PC-9 (cell line): ENCODE data around the gene OSBPL2. TPM values are rescaled to one million over a fixed set of nuclear protein-coding genes. Genes with fewer than 3 reads are reported as not detected.

Source experiments
- BruUV-seq: library from RNA; stranded (reverse); fragments of 400-500 nt; replicated peaks from 2 replicates; lab custom pipeline; 2021; lab: Mats Ljungman, UMichigan
- CTCF ChIA-PET: fragments of 300-600 bp; sonication (Branson Sonifier 250); formaldehyde crosslinking; loops from one replicate; lab custom pipeline; 2022; ENCODE audit warnings: antibody characterized with exemption; lab: Charles Lee
- POLR2A ChIA-PET: fragments of 300-600 bp; sonication (Branson Sonifier 250); formaldehyde crosslinking; loops from one replicate; lab custom pipeline; 2022; ENCODE audit warnings: antibody characterized with exemption; ENCODE audit not compliant: unreplicated experiment; lab: Charles Lee
- DNase-seq, 2 experiments: peaks; one replicate each; pipeline versions ENCODE4 v3.0.0 to v3.0.0-alpha.2; 2015 to 2022; ENCODE audit warnings: mixed read lengths in 1 of 2
- H2AFZ ChIP-seq: fragments of 200-600 bp; sonication (generic); 2 replicates; pipeline ENCODE4 v1.8.1; 2017; ENCODE audit warnings: antibody characterized with exemption
- H3F3A ChIP-seq: fragments of 200-600 bp; sonication (generic); 2 replicates; pipeline ENCODE4 v1.8.1; 2017; ENCODE audit warnings: antibody characterized with exemption, mild to moderate bottlenecking, low read depth; ENCODE audit not compliant: insufficient read depth
- H3K27ac ChIP-seq: fragments of 200-600 bp; sonication (generic); 2 replicates; pipeline ENCODE4 v1.6.1; 2016; ENCODE audit warnings: mixed run types
- H3K27me3 ChIP-seq: fragments of 200-600 bp; sonication (generic); 2 replicates; pipeline ENCODE4 v1.6.1; 2016; ENCODE audit warnings: low read depth, mixed run types; ENCODE audit not compliant: insufficient read depth
- H3K36me3 ChIP-seq: fragments of 200-600 bp; sonication (generic); 2 replicates; pipeline ENCODE4 v1.6.1; 2016; ENCODE audit warnings: low read depth, mixed run types
- H3K4me1 ChIP-seq: fragments of 200-600 bp; sonication (generic); replicated peaks from 2 replicates; pipeline ENCODE4 v1.6.1; 2016; ENCODE audit warnings: mixed run types; ENCODE audit not compliant: insufficient read depth
- H3K4me2 ChIP-seq: fragments of 200-600 bp; sonication (generic); 2 replicates; pipeline ENCODE4 v1.6.1; 2017; ENCODE audit warnings: mixed run types
- H3K4me3 ChIP-seq: fragments of 200-600 bp; sonication (generic); 2 replicates; pipeline ENCODE4 v1.6.1; 2016; ENCODE audit warnings: mixed run types
- H3K79me2 ChIP-seq: fragments of 200-600 bp; sonication (generic); 2 replicates; pipeline ENCODE4 v1.6.1; 2017; ENCODE audit warnings: low read depth, mixed run types
- H3K9me2 ChIP-seq: fragments of 200-600 bp; sonication (generic); 2 replicates; pipeline ENCODE4 v1.8.1; 2017; ENCODE audit warnings: mild to moderate bottlenecking; ENCODE audit not compliant: insufficient read depth
- H3K9me3 ChIP-seq: fragments of 200-600 bp; sonication (generic); 2 replicates; pipeline ENCODE4 v1.8.1; 2016; ENCODE audit warnings: low read depth; ENCODE audit not compliant: insufficient read depth
- H4K20me1 ChIP-seq: fragments of 200-600 bp; sonication (generic); 2 replicates; pipeline ENCODE4 v1.8.1; 2017; ENCODE audit not compliant: insufficient read depth
- EZH2 ChIP-seq: fragments of 200-600 bp; sonication (generic); IDR thresholded peaks from 2 replicates; pipeline ENCODE4 v1.8.0; 2017; ENCODE audit warnings: antibody characterized with exemption, low read depth
- intact Hi-C: fragments of 100-400 bp; cut with micrococcal nuclease; formaldehyde crosslinking; loops from one replicate; pipeline ENCODE4 v1.10.0; 2022; ENCODE audit not compliant: unreplicated experiment
- total RNA-seq: library from RNA; stranded (reverse); gene quantifications from 2 replicates; pipeline ENCODE4 v1.2.3, GENCODE V29; 2021
- TF ChIP-seq, protein P1 (sequence below): fragments of 200-600 bp; sonication (generic); conservative IDR thresholded peaks from 2 replicates; pipeline ENCODE4 v1.6.1; 2017; ENCODE audit warnings: mixed run types, antibody characterized with exemption, mild to moderate bottlenecking, moderate library complexity

The OSBPL2 gene
- total RNA-seq, 1 experiment from 2014 or later: 84.8 TPM

DNA sequence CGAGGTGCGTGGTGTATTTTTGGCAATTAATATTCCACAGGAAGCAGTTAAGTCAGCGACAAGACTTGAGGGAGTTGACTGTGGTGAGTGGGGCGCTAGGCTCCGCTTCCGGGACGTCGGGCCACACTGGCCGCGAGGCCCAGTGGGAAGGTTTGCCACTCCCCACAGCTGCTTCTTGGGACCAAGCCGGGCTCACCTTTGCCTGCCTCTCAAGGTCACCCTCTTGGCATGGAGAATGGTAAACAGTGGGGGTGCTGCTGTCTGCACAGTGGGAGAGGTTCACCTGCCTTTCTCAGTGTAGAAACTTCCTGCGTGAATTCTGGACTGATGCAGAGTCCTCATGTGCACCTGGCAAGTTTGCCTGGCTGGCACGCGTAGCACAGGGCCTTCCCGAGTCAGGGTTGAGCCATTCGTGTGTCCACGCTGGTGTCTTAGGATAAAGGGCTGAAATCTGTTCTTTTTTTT is 6.4 kb downstream of the OSBPL2 start:
- Histone ChIP-seq H3F3A (peaks cover 10% of the 10 kb centered on the region), H3K4me1 (peaks cover 18% of the 10 kb centered on the region), H2AFZ (no peak overlapping the region), H3K4me2 (no peak overlapping the region), H3K36me3 (peaks cover 27% of the 10 kb centered on the region), H3K27ac (no peak overlapping the region), H3K9me3 (no peaks in the 10 kb centered on the region), H4K20me1 (peaks cover 98% of the 10 kb centered on the region), H3K27me3 (no peaks in the 10 kb centered on the region), H3K9me2 (no peaks in the 10 kb centered on the region), H3K79me2 (peaks cover 99% of the 10 kb centered on the region), H3K4me3 (no peak overlapping the region)
- no TSS peak for BruUV-seq
- TF ChIP-seq, protein P1, sequence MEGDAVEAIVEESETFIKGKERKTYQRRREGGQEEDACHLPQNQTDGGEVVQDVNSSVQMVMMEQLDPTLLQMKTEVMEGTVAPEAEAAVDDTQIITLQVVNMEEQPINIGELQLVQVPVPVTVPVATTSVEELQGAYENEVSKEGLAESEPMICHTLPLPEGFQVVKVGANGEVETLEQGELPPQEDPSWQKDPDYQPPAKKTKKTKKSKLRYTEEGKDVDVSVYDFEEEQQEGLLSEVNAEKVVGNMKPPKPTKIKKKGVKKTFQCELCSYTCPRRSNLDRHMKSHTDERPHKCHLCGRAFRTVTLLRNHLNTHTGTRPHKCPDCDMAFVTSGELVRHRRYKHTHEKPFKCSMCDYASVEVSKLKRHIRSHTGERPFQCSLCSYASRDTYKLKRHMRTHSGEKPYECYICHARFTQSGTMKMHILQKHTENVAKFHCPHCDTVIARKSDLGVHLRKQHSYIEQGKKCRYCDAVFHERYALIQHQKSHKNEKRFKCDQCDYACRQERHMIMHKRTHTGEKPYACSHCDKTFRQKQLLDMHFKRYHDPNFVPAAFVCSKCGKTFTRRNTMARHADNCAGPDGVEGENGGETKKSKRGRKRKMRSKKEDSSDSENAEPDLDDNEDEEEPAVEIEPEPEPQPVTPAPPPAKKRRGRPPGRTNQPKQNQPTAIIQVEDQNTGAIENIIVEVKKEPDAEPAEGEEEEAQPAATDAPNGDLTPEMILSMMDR: no peak
- TF ChIP-seq EZH2: no peak
- intact Hi-C loops: no loop called here
- DNase-seq: no peak
- ChIA-PET POLR2A (no interaction called here), CTCF (no interaction called here)

GRCh38 chr20:62245911-62246280 is 7.6 kb downstream of the OSBPL2 start:
- CTCF ChIA-PET: no interaction called here
- intact Hi-C loops: no loop called here
- H3K79me2 ChIP-seq: peaks cover 99% of the 10 kb centered on the region
- H3K36me3 ChIP-seq: peaks cover 20% of the 10 kb centered on the region
- no peaks in the 10 kb centered on the region for H3K9me2 ChIP-seq
- no TSS peak for BruUV-seq
- H4K20me1 ChIP-seq: peaks cover 98% of the 10 kb centered on the region
- no peak overlapping the region for H3K4me2 ChIP-seq
- no peak overlapping the region for H3K4me3 ChIP-seq
- no peak overlapping the region for H2AFZ ChIP-seq
- no peak overlapping the region for H3K27ac ChIP-seq
- no peaks in the 10 kb centered on the region for H3K27me3 ChIP-seq
- peaks cover 4% of the 10 kb centered on the region; the same call in 1 of the 2 replicates for H3F3A ChIP-seq
- no peaks in the 10 kb centered on the region for H3K9me3 ChIP-seq
- DNase-seq: no peak
- TF ChIP-seq, protein P1: no peak
- no peak for TF ChIP-seq EZH2
- H3K4me1 ChIP-seq: 0 out of 2 replicates have a peak, but pooled peaks cover 7% of the 10 kb centered on the region
- POLR2A ChIA-PET: interaction anchor here (0.6 kb wide), 1 partner anchor 235 kb away, joined by 5 read pairs; no protein-coding TSS in a partner anchor

DNA sequence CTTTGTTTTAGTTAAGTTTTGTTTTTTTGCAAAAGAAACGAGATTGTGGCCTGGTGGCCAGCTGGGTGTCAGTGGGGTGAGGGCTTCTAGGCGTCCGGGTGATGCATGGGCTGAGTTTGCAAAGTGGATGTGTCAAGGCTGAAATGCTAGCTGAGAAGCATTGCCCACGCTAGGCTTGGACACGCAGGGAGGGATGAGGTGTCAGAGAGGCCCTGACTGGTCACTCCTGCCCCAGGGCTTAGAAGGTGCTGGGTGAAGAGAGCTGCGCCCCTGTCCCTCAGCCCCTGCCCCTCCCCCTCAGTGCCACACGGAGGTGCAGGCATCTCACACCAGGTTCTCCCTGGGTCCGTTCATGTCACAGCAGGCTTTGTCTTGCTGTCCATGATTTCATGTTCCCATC is 8.1 kb downstream of the OSBPL2 start:
- no TSS peak for BruUV-seq
- no peak overlapping the region for H3K27ac ChIP-seq

More for the DNA sequence above, 8.1 kb downstream of the OSBPL2 start:
- no peak overlapping the region for H2AFZ ChIP-seq
- intact Hi-C loops: no loop called here
- H3K27me3 ChIP-seq: no peaks in the 10 kb centered on the region
- H3F3A ChIP-seq: no peaks in the 10 kb centered on the region
- no peaks in the 10 kb centered on the region for H3K9me2 ChIP-seq
- TF ChIP-seq EZH2: no peak
- TF ChIP-seq, protein P1: no peak
- H3K4me3 ChIP-seq: no peak overlapping the region
- peaks cover 97% of the 10 kb centered on the region for H3K79me2 ChIP-seq
- 0 out of 2 replicates have a peak, but pooled peaks cover 5% of the 10 kb centered on the region for H3K4me1 ChIP-seq
- peaks cover 14% of the 10 kb centered on the region for H3K36me3 ChIP-seq
- POLR2A ChIA-PET: no interaction called here
- DNase-seq: no peak
- H3K4me2 ChIP-seq: no peak overlapping the region
- peaks cover 98% of the 10 kb centered on the region for H4K20me1 ChIP-seq
- no peaks in the 10 kb centered on the region for H3K9me3 ChIP-seq
- CTCF ChIA-PET: no interaction called here
